KMS-11 (cell line): ENCODE measurements around the gene MYO9A.

Experiments used
- H2AFZ ChIP-seq: fragments of 200-600 bp; sonication (generic); 2 replicates; pipeline ENCODE4 v1.6.1; 2016; ENCODE audit warnings: antibody characterized with exemption, mixed run types, low read depth
- H3K27ac ChIP-seq: fragments of 200-600 bp; sonication (generic); 2 replicates; pipeline ENCODE4 v1.6.1; 2016; ENCODE audit warnings: mild to moderate bottlenecking, mixed run types
- H3K27me3 ChIP-seq: fragments of 200-600 bp; sonication (generic); 2 replicates; pipeline ENCODE4 v1.6.1; 2017; ENCODE audit warnings: mild to moderate bottlenecking, low read depth, mixed run types, moderate library complexity; ENCODE audit not compliant: insufficient read depth
- H3K36me3 ChIP-seq: fragments of 200-600 bp; sonication (generic); 2 replicates; pipeline ENCODE4 v1.6.1; 2017; ENCODE audit warnings: mild to moderate bottlenecking, mixed run types; ENCODE audit not compliant: insufficient read depth
- H3K4me1 ChIP-seq: fragments of 200-600 bp; sonication (generic); 2 replicates; pipeline ENCODE4 v1.6.1; 2016; ENCODE audit warnings: mild to moderate bottlenecking, low read depth, mixed run types; ENCODE audit not compliant: poor library complexity, severe bottlenecking
- H3K4me2 ChIP-seq: fragments of 200-600 bp; sonication (generic); 2 replicates; pipeline ENCODE4 v1.7.0; 2016; ENCODE audit warnings: mild to moderate bottlenecking, mixed run types
- H3K4me3 ChIP-seq: fragments of 200-600 bp; sonication (generic); IDR thresholded peaks from 2 replicates; pipeline ENCODE4 v1.6.1; 2017; ENCODE audit warnings: low read depth, low read length, mixed read lengths; ENCODE audit not compliant: insufficient read depth
- H3K79me2 ChIP-seq: fragments of 200-600 bp; sonication (generic); 2 replicates; pipeline ENCODE4 v1.6.1; 2016; ENCODE audit warnings: low read depth, mixed run types; ENCODE audit not compliant: insufficient read depth
- H3K9ac ChIP-seq: fragments of 200-600 bp; sonication (generic); 2 replicates; pipeline ENCODE4 v1.6.1; 2016; ENCODE audit warnings: mild to moderate bottlenecking, mixed run types
- H4K20me1 ChIP-seq: fragments of 200-600 bp; sonication (generic); 2 replicates; pipeline ENCODE4 v1.6.1; 2016; ENCODE audit warnings: mild to moderate bottlenecking, mixed run types; ENCODE audit not compliant: insufficient read depth
- TF ChIP-seq, protein P1 (sequence below): fragments of 200-600 bp; sonication (generic); conservative IDR thresholded peaks from 2 replicates; pipeline ENCODE4 v1.6.1; 2017; ENCODE audit warnings: low read depth, mild to moderate bottlenecking, antibody characterized with exemption, low read length, moderate library complexity, mixed read lengths

MYO9A gene

GRCh38 chr15:72047020-72047419, 70.9 kb downstream of the MYO9A start:
- TF ChIP-seq, protein P1, sequence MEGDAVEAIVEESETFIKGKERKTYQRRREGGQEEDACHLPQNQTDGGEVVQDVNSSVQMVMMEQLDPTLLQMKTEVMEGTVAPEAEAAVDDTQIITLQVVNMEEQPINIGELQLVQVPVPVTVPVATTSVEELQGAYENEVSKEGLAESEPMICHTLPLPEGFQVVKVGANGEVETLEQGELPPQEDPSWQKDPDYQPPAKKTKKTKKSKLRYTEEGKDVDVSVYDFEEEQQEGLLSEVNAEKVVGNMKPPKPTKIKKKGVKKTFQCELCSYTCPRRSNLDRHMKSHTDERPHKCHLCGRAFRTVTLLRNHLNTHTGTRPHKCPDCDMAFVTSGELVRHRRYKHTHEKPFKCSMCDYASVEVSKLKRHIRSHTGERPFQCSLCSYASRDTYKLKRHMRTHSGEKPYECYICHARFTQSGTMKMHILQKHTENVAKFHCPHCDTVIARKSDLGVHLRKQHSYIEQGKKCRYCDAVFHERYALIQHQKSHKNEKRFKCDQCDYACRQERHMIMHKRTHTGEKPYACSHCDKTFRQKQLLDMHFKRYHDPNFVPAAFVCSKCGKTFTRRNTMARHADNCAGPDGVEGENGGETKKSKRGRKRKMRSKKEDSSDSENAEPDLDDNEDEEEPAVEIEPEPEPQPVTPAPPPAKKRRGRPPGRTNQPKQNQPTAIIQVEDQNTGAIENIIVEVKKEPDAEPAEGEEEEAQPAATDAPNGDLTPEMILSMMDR = no peak
- Histone ChIP-seq H2AFZ (no peak overlapping the region), H3K27ac (no peak overlapping the region), H3K9ac (no peak overlapping the region), H3K27me3 (no peaks in the 10 kb centered on the region), H3K4me3 (no peak overlapping the region), H3K36me3 (no peaks in the 10 kb centered on the region), H3K4me2 (no peak overlapping the region), H3K4me1 (no peaks in the 10 kb centered on the region), H4K20me1 (no peaks in the 10 kb centered on the region), H3K79me2 (no peaks in the 10 kb centered on the region)

DNA sequence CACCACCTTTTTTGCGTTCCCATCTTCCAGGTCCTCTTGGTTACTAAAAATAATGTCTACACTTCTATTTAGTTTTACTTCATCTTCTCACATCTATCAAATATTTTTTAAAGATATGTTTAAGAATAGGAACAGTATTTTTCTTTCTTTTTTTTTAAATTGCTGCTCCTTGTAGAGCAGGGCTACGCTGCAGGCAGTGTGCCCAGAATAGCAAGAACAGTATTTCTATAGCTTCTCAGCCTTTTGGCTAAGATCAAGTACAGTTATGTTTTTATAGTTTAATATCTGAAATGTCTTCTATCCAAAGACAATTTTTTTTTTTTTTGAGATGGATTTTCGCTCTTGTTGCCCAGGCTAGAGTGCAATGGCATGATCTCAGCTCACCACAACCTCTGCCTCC, 73.0 kb downstream of the MYO9A start:
- Histone ChIP-seq H3K27me3 (no peaks in the 10 kb centered on the region), H3K4me1 (no peaks in the 10 kb centered on the region), H4K20me1 (no peaks in the 10 kb centered on the region), H3K79me2 (no peaks in the 10 kb centered on the region), H3K36me3 (no peaks in the 10 kb centered on the region), H3K4me2 (no peak overlapping the region), H3K27ac (no peak overlapping the region), H3K9ac (no peak overlapping the region), H2AFZ (no peak overlapping the region), H3K4me3 (no peak overlapping the region)
- TF ChIP-seq, protein P1 = no peak

DNA sequence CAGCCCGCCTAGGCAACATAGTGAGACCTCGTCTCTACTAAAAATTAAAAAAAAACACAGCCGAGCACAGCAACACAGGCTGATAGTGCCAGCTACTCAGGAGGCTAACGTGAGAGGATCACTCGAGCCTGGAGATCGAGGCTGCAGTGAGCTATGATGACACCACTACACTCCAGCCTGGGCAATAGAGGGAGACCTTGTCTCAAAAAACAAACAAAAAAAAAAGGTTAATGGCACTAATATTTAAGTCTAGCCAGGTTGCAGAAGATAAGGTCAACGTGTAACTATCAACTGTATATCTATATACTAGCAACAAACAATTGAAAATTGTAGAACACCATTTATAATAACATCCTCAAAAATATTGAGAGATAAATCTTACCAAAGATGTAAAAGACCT, 75.1 kb downstream of the MYO9A start:
- H3K27ac ChIP-seq = no peak overlapping the region
- H3K4me3 ChIP-seq = no peak overlapping the region
- no peaks in the 10 kb centered on the region for H3K36me3 ChIP-seq
- no peaks in the 10 kb centered on the region for H3K4me1 ChIP-seq
- H4K20me1 ChIP-seq = no peaks in the 10 kb centered on the region
- H3K9ac ChIP-seq = no peak overlapping the region
- TF ChIP-seq, protein P1 = no peak
- H3K79me2 ChIP-seq = no peaks in the 10 kb centered on the region
- no peak overlapping the region for H3K4me2 ChIP-seq
- H3K27me3 ChIP-seq = no peaks in the 10 kb centered on the region
- no peak overlapping the region for H2AFZ ChIP-seq

DNA sequence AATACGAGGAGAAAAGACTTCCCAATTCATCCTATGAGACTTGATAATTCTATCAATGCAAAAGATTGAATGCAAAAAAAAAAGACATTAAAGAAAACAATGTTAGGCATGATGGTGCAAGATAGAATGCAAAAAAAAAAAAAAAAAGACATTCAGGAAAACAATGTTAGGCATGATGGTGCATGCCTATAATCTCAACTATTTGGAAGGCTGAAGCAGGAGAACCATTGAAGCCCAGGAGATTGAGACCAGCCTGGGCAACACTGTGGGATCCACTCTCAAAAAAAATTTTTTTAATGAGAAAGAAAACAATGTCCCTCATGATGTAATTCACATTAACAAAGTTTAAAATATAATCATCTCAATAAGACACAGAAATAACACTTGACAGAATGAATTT, 75.9 kb downstream of the MYO9A start:
- TF ChIP-seq, protein P1 = no peak
- Histone ChIP-seq H2AFZ (no peak overlapping the region), H3K9ac (no peak overlapping the region), H3K27ac (no peak overlapping the region), H3K4me3 (no peak overlapping the region), H3K36me3 (no peaks in the 10 kb centered on the region), H3K4me1 (no peaks in the 10 kb centered on the region), H4K20me1 (no peaks in the 10 kb centered on the region), H3K4me2 (no peak overlapping the region), H3K79me2 (no peaks in the 10 kb centered on the region), H3K27me3 (no peaks in the 10 kb centered on the region)
